ENCODE measurements around the gene RSPO3. TPM values are rescaled to one million over a fixed set of nuclear protein-coding genes. Genes with fewer than 3 reads are reported as not detected.
A peak's percentile ranks its signal among the peaks of the same experiment; 100 is the strongest.

Gene RSPO3
- total RNA-seq, 1 experiment from 2014 or later = not detected

- RAD21 ChIA-PET (ENCODE audit: low non-redundant PET in 1 of 2, low total read pairs in 2 of 2, uncharacterized antibody in 2 of 2, unreplicated experiment in 2 of 2) = no interaction called here
- Histone ChIP-seq H2AFZ (ENCODE audit: low read depth, low read length, poor library complexity, severe bottlenecking) (no peak overlapping the region), H3K9me3 (ENCODE audit: control insufficient read depth in 1 of 2, insufficient read depth in 1 of 2, low read depth in 1 of 2, low read length in 2 of 2) (no peaks in the 10 kb centered on the region), H3K79me2 (ENCODE audit: insufficient read depth, low read length) (no peaks in the 10 kb centered on the region), H3K4me3 (replicated peaks in 1 of 2; ENCODE audit: low read depth in 1 of 2, low read length in 2 of 2) (no peak overlapping the region), H3K4me2 (ENCODE audit: low read length) (no peak overlapping the region), H3K36me3 (ENCODE audit: control insufficient read depth in 1 of 2, insufficient read depth in 2 of 2, low read length in 2 of 2) (no peaks in the 10 kb centered on the region), H3K9me2 (ENCODE audit: insufficient read depth) (no peaks in the 10 kb centered on the region), H3K9ac (ENCODE audit: low read length) (no peak overlapping the region), H3K4me1 (ENCODE audit: control insufficient read depth in 1 of 2, insufficient read depth in 2 of 2, low read length in 2 of 2) (no peaks in the 10 kb centered on the region), H4K20me1 (ENCODE audit: insufficient read depth) (no peaks in the 10 kb centered on the region), H3K27me3 (ENCODE audit: insufficient read depth, low read length) (no peaks in the 10 kb centered on the region), H3K27ac (ENCODE audit: low read depth, low read length) (no peak overlapping the region)
- BruUV-seq (replicated peaks) = no TSS peak
- DNase-seq (ENCODE audit: low read depth, low spot score) (no peak), ATAC-seq (no peak)
- CTCF ChIA-PET = interaction anchor here (2.9 to 3.5 kb wide), 3 partner anchors 11 to 351 kb away, joined by 15 to 28 read pairs (median 23); partner anchors contain the start of gene RNF146
- TF ChIP-seq TCF7L2 (IDR thresholded peaks at IDR 0.05; ENCODE audit: borderline replicate concordance, extremely low read depth, insufficient read depth, insufficient read length) = no peak
- POLR2A ChIA-PET = no interaction called here
- intact Hi-C loops (cut with micrococcal nuclease) = no loop called here
Measured at GRCh38 chr6:127188744-127189143, 70.3 kb downstream of the RSPO3 start.

- CTCF ChIA-PET = interaction anchor here (0.7 to 2.9 kb wide), 10 partner anchors 10 to 1204 kb away, joined by 3 to 15 read pairs (median 4); partner anchors contain the start of genes RNF146 and TRMT11
- intact Hi-C loops (cut with micrococcal nuclease) = no loop called here
- H3K9me3 ChIP-seq (ENCODE audit: control insufficient read depth in 1 of 2, insufficient read depth in 1 of 2, low read depth in 1 of 2, low read length in 2 of 2) = no peaks in the 10 kb centered on the region
- H2AFZ ChIP-seq (ENCODE audit: low read depth, low read length, poor library complexity, severe bottlenecking) = no peak overlapping the region
- POLR2A ChIA-PET = no interaction called here
- H3K27ac ChIP-seq (ENCODE audit: low read depth, low read length) = no peak overlapping the region
- DNase-seq (ENCODE audit: low read depth, low spot score) (peak; percentile 34), ATAC-seq (peak; percentile 72)
- H3K4me2 ChIP-seq (ENCODE audit: low read length) = no peak overlapping the region
- no peaks in the 10 kb centered on the region for H3K9me2 ChIP-seq (ENCODE audit: insufficient read depth)
- no peaks in the 10 kb centered on the region for H3K36me3 ChIP-seq (ENCODE audit: control insufficient read depth in 1 of 2, insufficient read depth in 2 of 2, low read length in 2 of 2)
- H3K4me1 ChIP-seq (ENCODE audit: control insufficient read depth in 1 of 2, insufficient read depth in 2 of 2, low read length in 2 of 2) = no peaks in the 10 kb centered on the region
- RAD21 ChIA-PET (ENCODE audit: low non-redundant PET in 1 of 2, low total read pairs in 2 of 2, uncharacterized antibody in 2 of 2, unreplicated experiment in 2 of 2) = interaction anchor here (0.9 to 1.1 kb wide), 2 partner anchors 76 to 349 kb away, joined by 5 to 6 read pairs; partner anchors contain the start of gene RNF146 (in 1 of the 2)
- H3K27me3 ChIP-seq (ENCODE audit: insufficient read depth, low read length) = no peaks in the 10 kb centered on the region
- no peaks in the 10 kb centered on the region for H4K20me1 ChIP-seq (ENCODE audit: insufficient read depth)
- no peak overlapping the region for H3K9ac ChIP-seq (ENCODE audit: low read length)
- no TSS peak for BruUV-seq (replicated peaks)
- H3K4me3 ChIP-seq (replicated peaks in 1 of 2; ENCODE audit: low read depth in 1 of 2, low read length in 2 of 2) = no peak overlapping the region
- TF ChIP-seq CTCF (IDR thresholded peaks at IDR 0.05 in 2 of 3, conservative IDR thresholded peaks at IDR 0.05 in 1 of 3; ENCODE audit: borderline replicate concordance in 1 of 3, insufficient read depth in 1 of 3, low read depth in 2 of 3, low read length in 2 of 3) (peak; percentile 33 to 70 (median 48); a peak in 5 of 6 replicates), ZNF274 (IDR thresholded peaks at IDR 0.05; ENCODE audit: low read depth, low read length) (no peak), RAD21 (IDR thresholded peaks at IDR 0.05; ENCODE audit: low read depth) (peak; percentile 72)
- H3K79me2 ChIP-seq (ENCODE audit: insufficient read depth, low read length) = no peaks in the 10 kb centered on the region
Measured at GRCh38 chr6:127190552-127190951, 72.1 kb downstream of the RSPO3 start.
